Measurements from ENCODE around the gene DSG2. TPM values are rescaled to one million over a fixed set of nuclear protein-coding genes. Genes with fewer than 3 reads are reported as not detected.

The DSG2 gene
- total RNA-seq, 1 donor from 2014 or later = not detected

DNA sequence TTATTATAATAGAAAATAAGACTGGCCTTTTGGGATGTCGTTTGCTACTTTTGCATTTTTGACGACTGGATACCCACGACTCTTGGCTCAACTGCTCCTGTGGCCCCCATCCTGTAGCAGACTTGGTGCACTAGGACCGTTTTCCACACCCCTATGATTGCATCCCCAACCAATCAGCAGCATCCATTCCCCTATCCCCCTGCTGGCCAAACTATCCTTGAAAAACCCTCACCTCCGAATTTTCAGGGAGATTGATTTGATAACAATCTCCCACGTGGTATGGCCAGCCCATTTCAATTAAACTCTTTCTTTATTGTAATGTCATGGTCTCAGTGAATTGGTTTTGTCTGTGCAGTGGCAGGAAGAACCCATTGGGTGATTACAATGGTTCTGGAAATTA is 55.8 kb downstream of the DSG2 start:
- ChIA-PET POLR2A (no interaction called here), CTCF (interaction anchor here (1.1 to 5.2 kb wide), 2 partner anchors 17 to 170 kb away, joined by 3 to 74 read pairs; no protein-coding TSS in a partner anchor)
- H3K4me3 Mint-ChIP-seq = no peak overlapping the region
- no peak overlapping the region for H3K27ac Mint-ChIP-seq
- H3K36me3 Mint-ChIP-seq (ENCODE audit: low read depth) = no peaks in the 10 kb centered on the region
- H3K27me3 Mint-ChIP-seq = peaks cover 4% of the 10 kb centered on the region
- ATAC-seq (ENCODE audit: low read depth) (no peak), DNase-seq (no peak)
- TF ChIP-seq, protein P1, sequence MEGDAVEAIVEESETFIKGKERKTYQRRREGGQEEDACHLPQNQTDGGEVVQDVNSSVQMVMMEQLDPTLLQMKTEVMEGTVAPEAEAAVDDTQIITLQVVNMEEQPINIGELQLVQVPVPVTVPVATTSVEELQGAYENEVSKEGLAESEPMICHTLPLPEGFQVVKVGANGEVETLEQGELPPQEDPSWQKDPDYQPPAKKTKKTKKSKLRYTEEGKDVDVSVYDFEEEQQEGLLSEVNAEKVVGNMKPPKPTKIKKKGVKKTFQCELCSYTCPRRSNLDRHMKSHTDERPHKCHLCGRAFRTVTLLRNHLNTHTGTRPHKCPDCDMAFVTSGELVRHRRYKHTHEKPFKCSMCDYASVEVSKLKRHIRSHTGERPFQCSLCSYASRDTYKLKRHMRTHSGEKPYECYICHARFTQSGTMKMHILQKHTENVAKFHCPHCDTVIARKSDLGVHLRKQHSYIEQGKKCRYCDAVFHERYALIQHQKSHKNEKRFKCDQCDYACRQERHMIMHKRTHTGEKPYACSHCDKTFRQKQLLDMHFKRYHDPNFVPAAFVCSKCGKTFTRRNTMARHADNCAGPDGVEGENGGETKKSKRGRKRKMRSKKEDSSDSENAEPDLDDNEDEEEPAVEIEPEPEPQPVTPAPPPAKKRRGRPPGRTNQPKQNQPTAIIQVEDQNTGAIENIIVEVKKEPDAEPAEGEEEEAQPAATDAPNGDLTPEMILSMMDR (IDR thresholded peaks at IDR 0.05) = no peak
- no peaks in the 10 kb centered on the region for H3K9me3 Mint-ChIP-seq
- intact Hi-C loops (cut with micrococcal nuclease) = no loop called here
- no peaks in the 10 kb centered on the region for H3K4me1 Mint-ChIP-seq

DNA sequence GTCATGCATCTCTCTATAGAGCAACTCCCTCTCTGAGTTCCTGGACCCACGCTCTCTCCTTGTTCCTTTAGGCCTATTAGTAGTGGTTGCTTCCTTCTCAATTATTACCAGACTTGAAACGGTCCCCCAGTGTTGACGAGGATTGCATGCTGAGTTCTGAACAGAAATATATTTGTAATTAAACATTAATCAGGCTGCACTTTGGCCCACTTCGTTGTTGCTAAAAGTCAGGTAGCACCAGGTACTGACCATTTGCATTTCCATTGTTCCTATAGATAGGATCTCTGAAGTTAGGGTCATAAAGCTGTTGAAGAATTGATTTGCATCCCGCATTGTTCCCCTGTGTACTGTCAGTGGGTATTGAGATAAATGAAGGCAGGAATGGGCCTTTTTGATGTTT is 56.8 kb downstream of the DSG2 start:
- no peaks in the 10 kb centered on the region for H3K4me1 Mint-ChIP-seq
- TF ChIP-seq, protein P1 (IDR thresholded peaks at IDR 0.05) = no peak
- ATAC-seq (ENCODE audit: low read depth) (no peak), DNase-seq (no peak)
- no peaks in the 10 kb centered on the region for H3K9me3 Mint-ChIP-seq
- no peak overlapping the region for H3K4me3 Mint-ChIP-seq
- no peak overlapping the region for H3K27ac Mint-ChIP-seq
- H3K36me3 Mint-ChIP-seq (ENCODE audit: low read depth) = no peaks in the 10 kb centered on the region
- intact Hi-C loops (cut with micrococcal nuclease) = no loop called here
- ChIA-PET CTCF (interaction anchor here (5.2 kb wide), 1 partner anchor 169 kb away, joined by 74 read pairs; no protein-coding TSS in a partner anchor), POLR2A (no interaction called here)
- peaks cover 4% of the 10 kb centered on the region for H3K27me3 Mint-ChIP-seq

DNA sequence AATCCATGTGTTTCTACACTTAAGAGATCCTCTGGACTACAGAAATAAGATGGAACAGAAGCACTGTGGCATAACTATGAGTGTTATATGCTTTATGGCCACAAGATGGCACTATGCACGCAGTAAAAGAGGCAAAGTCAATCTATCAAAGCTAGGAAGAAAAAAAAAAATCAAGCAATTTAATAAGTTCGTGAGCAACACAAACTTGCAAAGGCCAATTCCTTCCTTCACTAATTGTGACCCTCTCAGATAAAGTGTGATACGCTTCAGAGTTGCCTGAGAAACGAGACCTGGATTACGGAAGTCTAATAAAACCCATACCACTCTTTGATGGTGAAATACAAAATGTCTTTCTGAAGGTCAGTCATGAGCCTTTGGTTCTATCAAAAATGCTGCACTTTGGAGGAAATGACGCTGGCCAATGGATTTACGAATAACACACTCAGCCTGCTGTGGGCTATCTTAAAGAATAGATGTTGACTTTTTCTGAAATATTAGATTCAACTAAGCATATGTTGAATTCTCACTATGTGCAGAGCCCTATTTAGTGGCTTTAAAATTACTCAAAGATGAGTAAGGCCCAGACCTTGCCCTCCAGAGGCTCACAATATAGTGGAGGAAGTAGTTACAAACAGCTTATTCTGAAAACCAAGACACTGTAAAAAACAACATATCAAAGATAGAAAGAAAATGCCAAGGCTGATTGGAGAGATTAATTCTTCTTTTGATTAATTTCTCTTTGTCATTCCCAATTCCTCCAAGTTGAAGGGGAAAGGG is 58.2 kb downstream of the DSG2 start:
- TF ChIP-seq, protein P1 (IDR thresholded peaks at IDR 0.05) = peak; percentile 31
- CTCF ChIA-PET = interaction anchor here (0.6 to 5.2 kb wide), 11 partner anchors 8 to 420 kb away, joined by 3 to 74 read pairs (median 4); no protein-coding TSS in a partner anchor
- H3K4me3 Mint-ChIP-seq = no peak overlapping the region
- POLR2A ChIA-PET = no interaction called here
- H3K36me3 Mint-ChIP-seq (ENCODE audit: low read depth) = no peaks in the 10 kb centered on the region
- H3K27me3 Mint-ChIP-seq = peaks cover 4% of the 10 kb centered on the region
- H3K9me3 Mint-ChIP-seq = no peaks in the 10 kb centered on the region
- no peak for DNase-seq
- intact Hi-C loops (cut with micrococcal nuclease) = loop anchor here (1.0 kb wide), 5 partner anchors 166 to 996 kb away; no protein-coding TSS in a partner anchor
- ATAC-seq (ENCODE audit: low read depth) = peak; percentile 40
- no peak overlapping the region for H3K27ac Mint-ChIP-seq
- H3K4me1 Mint-ChIP-seq = no peaks in the 10 kb centered on the region

DNA sequence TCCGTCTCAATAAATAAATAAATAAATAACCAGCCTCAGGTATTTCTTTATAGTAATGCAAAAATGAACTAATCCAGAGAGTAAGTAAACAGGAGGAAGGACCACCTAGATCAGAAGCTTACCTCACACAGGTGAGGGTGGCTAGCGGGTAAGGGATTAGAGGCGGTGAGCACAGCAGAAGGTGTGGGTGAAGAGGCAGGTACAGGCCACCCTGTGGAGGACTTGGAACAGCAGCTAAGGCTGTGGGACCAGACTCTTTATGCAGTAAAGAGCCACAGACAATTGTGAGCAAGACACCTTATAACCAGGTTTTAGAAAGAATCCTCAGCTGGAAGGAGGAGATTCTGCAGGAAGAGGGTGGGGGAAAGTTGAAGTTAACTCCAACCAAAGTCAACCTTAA is 59.5 kb downstream of the DSG2 start:
- Mint-ChIP-seq H3K27ac (no peak overlapping the region), H3K9me3 (no peaks in the 10 kb centered on the region), H3K4me1 (no peaks in the 10 kb centered on the region), H3K4me3 (no peak overlapping the region), H3K36me3 (ENCODE audit: low read depth) (no peaks in the 10 kb centered on the region), H3K27me3 (peaks cover 4% of the 10 kb centered on the region)
- TF ChIP-seq, protein P1 (IDR thresholded peaks at IDR 0.05) = no peak
- POLR2A ChIA-PET = no interaction called here
- CTCF ChIA-PET = interaction anchor here (5.2 kb wide), 1 partner anchor 167 kb away, joined by 74 read pairs; no protein-coding TSS in a partner anchor
- no peak for ATAC-seq (ENCODE audit: low read depth)
- DNase-seq = no peak
- intact Hi-C loops (cut with micrococcal nuclease) = no loop called here

DNA sequence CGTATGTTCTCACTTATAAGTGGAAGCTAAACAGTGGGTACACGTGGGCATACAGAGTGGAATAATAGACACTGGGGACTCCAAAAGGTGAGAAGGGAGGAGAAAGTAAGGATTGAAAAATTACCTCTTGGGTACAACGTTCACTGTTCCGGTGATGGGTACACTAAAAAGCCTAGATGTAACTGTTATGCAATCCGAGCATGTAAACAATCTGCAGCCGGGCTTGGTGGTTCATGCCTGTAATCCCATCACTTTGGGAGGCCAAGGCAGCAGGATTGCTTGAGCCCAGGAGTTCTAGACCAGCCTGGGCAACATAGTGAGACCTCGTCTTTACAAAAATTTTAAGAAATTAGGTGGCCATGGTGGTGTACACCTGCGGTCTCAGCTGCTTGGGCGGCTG is 60.6 kb downstream of the DSG2 start:
- Mint-ChIP-seq H3K4me3 (no peak overlapping the region), H3K27me3 (peaks cover 8% of the 10 kb centered on the region), H3K4me1 (no peaks in the 10 kb centered on the region), H3K36me3 (ENCODE audit: low read depth) (no peaks in the 10 kb centered on the region), H3K9me3 (no peaks in the 10 kb centered on the region), H3K27ac (no peak overlapping the region)
- intact Hi-C loops (cut with micrococcal nuclease) = no loop called here
- ChIA-PET POLR2A (no interaction called here), CTCF (interaction anchor here (5.2 kb wide), 1 partner anchor 166 kb away, joined by 74 read pairs; no protein-coding TSS in a partner anchor)
- ATAC-seq (ENCODE audit: low read depth) = no peak
- TF ChIP-seq, protein P1 (IDR thresholded peaks at IDR 0.05) = no peak
- DNase-seq = no peak
